K562 (cell line): ENCODE measurements around the gene PPAN. TPM values are rescaled to one million over a fixed set of nuclear protein-coding genes. Genes with fewer than 3 reads are reported as not detected.
A peak's percentile ranks its signal among the peaks of the same experiment; 100 is the strongest.

Experiments
- ATAC-seq: fragments of 200-7000 bp; cut with Tn5 transposase; 3 replicates; pipeline ENCODE4 v1.9.1; 2020; ENCODE audit warnings: moderate library complexity
- BruUV-seq: library from RNA; stranded (reverse); fragments of 400-500 nt; replicated peaks from 2 replicates; lab custom pipeline; 2021; lab: Mats Ljungman, UMichigan
- CTCF ChIA-PET: fragments of 300-600 bp; formaldehyde crosslinking; extraction: SDS; loops from one replicate; lab custom pipeline; 2021; ENCODE audit warnings: low intra/inter-chr PET ratio; lab: Yijun Ruan, JAX
- POLR2A ChIA-PET: fragments of 300-600, 350-650 bp; sonication (Branson Sonifier 250); formaldehyde crosslinking; extraction: SDS; loops from one replicate; lab custom pipeline; 2021; ENCODE audit warnings: antibody characterized with exemption, inconsistent platforms; lab: Yijun Ruan, JAX
- DNase-seq, 4 experiments: peaks; one replicate each; pipeline versions ENCODE4 v3.0.0 to v3.0.0-alpha.2; 2011 to 2018; ENCODE audit warnings: low spot score in 3 of 4, mixed read lengths in 3 of 4; ENCODE audit errors: extremely low read depth in 1 of 4
- FAIRE-seq: peaks from 2 replicates; lab custom pipeline; 2011; peaks lifted over from hg19 to GRCh38; lab: Jason Lieb, UNC
- H2AFZ ChIP-seq: 2 replicates; pipeline ENCODE4 v1.6.0; 2011; ENCODE audit warnings: low read depth, low read length, control low read depth, inconsistent platforms
- H3K27ac ChIP-seq: fragments of 200-600 bp; 3 replicates; pipeline ENCODE4 v1.8.0; 2011; ENCODE audit warnings: low read depth, mild to moderate bottlenecking, control low read depth, inconsistent platforms, low read length, moderate library complexity, mixed read lengths; ENCODE audit errors: extremely low read depth
- H3K27me3 ChIP-seq, 2 experiments: fragments of 300-600 bp in 1 of 2; 2 replicates in 1 of 2; 3 replicates in 1 of 2; pipeline versions ENCODE4 v1.6.0 to v1.8.0; 2011; ENCODE audit warnings: inconsistent platforms in 2 of 2, low read length in 2 of 2, mild to moderate bottlenecking in 1 of 2, mixed read lengths in 1 of 2, moderate library complexity in 1 of 2; ENCODE audit not compliant: control insufficient read depth in 2 of 2, insufficient read depth in 2 of 2
- H3K36me3 ChIP-seq: fragments of 300-600 bp; 3 replicates; pipeline ENCODE4 v1.8.0; 2011; ENCODE audit warnings: mild to moderate bottlenecking, low read length, inconsistent platforms; ENCODE audit not compliant: control insufficient read depth, insufficient read depth
- H3K4me1 ChIP-seq, 2 experiments: fragments of 200-600 bp in 1 of 2; replicated peaks in 1 of 2; 2 replicates in 1 of 2; 3 replicates in 1 of 2; pipeline versions ENCODE4 v1.5.1 to v1.8.0; 2011; ENCODE audit warnings: inconsistent platforms in 2 of 2, low read length in 2 of 2, mild to moderate bottlenecking in 1 of 2, mixed read lengths in 1 of 2, moderate library complexity in 1 of 2; ENCODE audit not compliant: control insufficient read depth in 2 of 2, insufficient read depth in 2 of 2
- H3K4me2 ChIP-seq: 2 replicates; pipeline ENCODE4 v1.6.1; 2011; ENCODE audit warnings: low read length, control low read depth, inconsistent platforms, mixed read lengths; ENCODE audit not compliant: insufficient read depth
- H3K4me3 ChIP-seq: fragments of 200-600 bp; sonication (generic), shearing (Covaris generic); 2 replicates; pipeline ENCODE4 v1.5.1; 2016; ENCODE audit warnings: control low read depth, inconsistent platforms
- H3K79me2 ChIP-seq: fragments of 200-600 bp; 3 replicates; pipeline ENCODE4 v1.8.0; 2011; ENCODE audit warnings: low read length, inconsistent platforms; ENCODE audit not compliant: control insufficient read depth, insufficient read depth
- H3K9ac ChIP-seq, 2 experiments: 2 replicates each; pipeline versions ENCODE4 v1.6.0 to v1.6.1; 2011; ENCODE audit warnings: low read depth in 2 of 2, low read length in 2 of 2, control low read depth in 1 of 2, inconsistent platforms in 1 of 2, mild to moderate bottlenecking in 1 of 2, mixed read lengths in 1 of 2; ENCODE audit not compliant: insufficient read depth in 1 of 2
- H3K9me1 ChIP-seq: one replicate; pipeline ENCODE4 v1.6.0; 2011; ENCODE audit warnings: inconsistent platforms, mild to moderate bottlenecking, low read length, moderate library complexity; ENCODE audit not compliant: control insufficient read depth, insufficient read depth
- H3K9me3 ChIP-seq: replicated peaks from 2 replicates; pipeline ENCODE4 v1.5.1; 2011; ENCODE audit warnings: low read depth, low read length, inconsistent platforms; ENCODE audit not compliant: control insufficient read depth, insufficient read depth
- H4K20me1 ChIP-seq: replicated peaks from 2 replicates; pipeline ENCODE4 v1.6.1; 2011; ENCODE audit warnings: low read length, inconsistent platforms, mixed read lengths; ENCODE audit not compliant: control insufficient read depth, insufficient read depth
- CBFA2T3 ChIP-seq: fragments of 450-650 bp; IDR thresholded peaks from 2 replicates; pipeline ENCODE4 v1.6.1; 2017
- MCM7 ChIP-seq, 2 experiments: fragments of 450-650 bp; IDR thresholded peaks; 2 replicates each; pipeline ENCODE4 v1.6.1; 2016 to 2018
- SRSF1 ChIP-seq: fragments of 200-400 bp; formaldehyde crosslinking; IDR thresholded peaks from 2 replicates; pipeline ENCODE4 v1.6.1; 2017; ENCODE audit warnings: mild to moderate bottlenecking, low read depth, low read length, moderate library complexity
- STAT5A ChIP-seq: IDR thresholded peaks from 2 replicates; pipeline ENCODE4 v1.6.1; 2012; ENCODE audit warnings: low read length, inconsistent platforms, borderline replicate concordance
- STAT5B ChIP-seq: fragments of 250-450 bp; sonication (Bioruptor Pico); IDR thresholded peaks from 2 replicates; pipeline ENCODE4 v1.8.0; 2021; ENCODE audit warnings: mild to moderate bottlenecking, inconsistent platforms
- U2AF1 ChIP-seq: fragments of 200-400 bp; formaldehyde crosslinking; optimal IDR thresholded peaks from 2 replicates; pipeline ENCODE3; 2017; ENCODE audit warnings: mild to moderate bottlenecking, low read depth, low read length, moderate library complexity
- ZNF12 ChIP-seq: sonication (generic); formaldehyde crosslinking; IDR thresholded peaks from 2 replicates; pipeline ENCODE4 v1.4.0; 2020; ENCODE audit warnings: mild to moderate bottlenecking, missing genetic modification reagents
- ZNF24 ChIP-seq: fragments of 450-650 bp; IDR thresholded peaks from 2 replicates; pipeline ENCODE4 v1.6.1; 2016
- ZNF707 ChIP-seq: fragments of 250-450 bp; sonication (Bioruptor Pico); conservative IDR thresholded peaks from 2 replicates; pipeline ENCODE4 v1.8.0; 2022; ENCODE audit warnings: inconsistent platforms, mild to moderate bottlenecking, moderate library complexity
- WGBS: fragments of 100-300 bp; shearing (Covaris generic); methylation state at CpG from one replicate; pipeline ENCODE4 v1.1.6; 2016; ENCODE audit warnings: low coverage, mixed read lengths; ENCODE audit not compliant: insufficient coverage; ENCODE audit errors: missing lambda C conversion rate; 5-methylcytosine and 5-hydroxymethylcytosine counted together
- in situ Hi-C: fragments of 300-500 bp; cut with MboI; formaldehyde crosslinking; loops from 4 replicates; pipeline ENCODE4 v1.15.0; 2018; ENCODE audit warnings: inconsistent platforms, mixed read lengths
- intact Hi-C: fragments of 100-400 bp; cut with micrococcal nuclease; formaldehyde crosslinking; loops from 2 replicates; pipeline ENCODE4 v1.14.2; 2022
- polyA plus RNA-seq, 8 experiments: library from polyadenylated mRNA; depleted of rRNA in 4 of 8; stranded (reverse) in 5 of 8; unstranded in 3 of 8; fragments of >200 nt; fragmentation: Nextera tagmentation in 2 of 8; fragmentation: Illumina TruSeq in 1 of 8; extraction: Ambion mirVana in 2 of 8; extraction: Trizol in 1 of 8; gene quantifications; 2 replicates each; pipeline versions ENCODE4 v1.2.1 to v1.2.3, GENCODE V29; 2011 to 2014; ENCODE audit warnings: inconsistent platforms in 1 of 8, missing spikeins in 1 of 8
- total RNA-seq, 7 experiments: library from RNA; depleted of rRNA in 6 of 7; stranded (reverse); fragments of >200 nt in 6 of 7; fragmentation: Illumina TruSeq in 2 of 7; extraction: Trizol in 2 of 7; gene quantifications; 2 replicates each; pipeline versions ENCODE4 v1.2.1 to v1.2.3, GENCODE V29; 2011 to 2021; ENCODE audit warnings: low replicate concordance in 1 of 7
- TF ChIP-seq, protein P1 (sequence below): sonication (generic); formaldehyde crosslinking; IDR thresholded peaks from 2 replicates; pipeline ENCODE4 v1.8.1; 2022; ENCODE audit warnings: missing genetic modification reagents
- TF ChIP-seq, protein P2 (sequence below): fragments of 450-650 bp; IDR thresholded peaks from 2 replicates; pipeline ENCODE4 v1.6.1; 2016

Gene PPAN
- total and polyA plus RNA-seq, 9 of the 15 experiments (the other 6 are each of a cell fraction or from before 2014, with no cell fraction given): 2.2 to 129 (median 59.1) TPM

DNA sequence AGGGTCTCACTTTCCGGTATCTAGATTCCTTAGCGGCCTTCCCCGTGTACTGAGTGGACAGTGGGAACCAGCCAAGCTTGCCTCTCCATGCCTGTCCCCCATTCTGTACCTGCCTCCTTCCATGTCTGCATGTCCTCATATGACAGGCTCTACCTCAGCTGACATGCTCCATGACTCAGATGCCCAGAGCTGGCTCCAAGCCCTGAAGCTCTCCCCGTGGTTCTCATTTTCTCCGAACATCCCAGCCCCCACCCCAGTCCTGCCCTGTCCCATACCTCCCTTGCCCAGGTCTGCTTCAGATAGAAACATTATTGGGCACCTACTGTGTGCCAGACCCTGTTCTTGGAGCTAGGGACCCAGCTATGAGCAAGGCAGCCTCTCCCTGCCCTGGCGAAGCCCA is 37.1 kb upstream of the PPAN start:
- H3K4me2 ChIP-seq: no peak overlapping the region
- peaks cover 0 to 9% of the 10 kb centered on the region in 2 experiments; a peak in 1 of 5 replicates for H3K4me1 ChIP-seq
- in situ Hi-C loops (no loop called here), intact Hi-C loops (no loop called here)
- peaks cover under 1% of the 10 kb centered on the region; the same call in 1 of the 2 replicates for H3K9me3 ChIP-seq
- no peak for FAIRE-seq
- no peaks in the 10 kb centered on the region for H3K9me1 ChIP-seq
- 0% methylated on average over 6 of the region's 6 CpGs for WGBS
- CTCF ChIA-PET: no interaction called here
- no peaks in the 10 kb centered on the region for H4K20me1 ChIP-seq
- H3K27ac ChIP-seq: no peak overlapping the region
- no peak for ATAC-seq
- no peaks in the 10 kb centered on the region for H3K36me3 ChIP-seq
- peaks cover 14 to 59% of the 10 kb centered on the region in 2 experiments; a peak in 4 of 5 replicates for H3K27me3 ChIP-seq
- no peak overlapping the region for H2AFZ ChIP-seq
- TF ChIP-seq CBFA2T3 (no peak), STAT5B (CRISPR knock-in tag) (no peak), ZNF707 (CRISPR knock-in tag) (no peak), SRSF1 (no peak), STAT5A (no peak), MCM7 (IDR thresholded peaks at IDR 0.05) (no peak), ZNF24 (no peak), ZNF12 (no peak), U2AF1 (no peak)
- TF ChIP-seq, protein P1, sequence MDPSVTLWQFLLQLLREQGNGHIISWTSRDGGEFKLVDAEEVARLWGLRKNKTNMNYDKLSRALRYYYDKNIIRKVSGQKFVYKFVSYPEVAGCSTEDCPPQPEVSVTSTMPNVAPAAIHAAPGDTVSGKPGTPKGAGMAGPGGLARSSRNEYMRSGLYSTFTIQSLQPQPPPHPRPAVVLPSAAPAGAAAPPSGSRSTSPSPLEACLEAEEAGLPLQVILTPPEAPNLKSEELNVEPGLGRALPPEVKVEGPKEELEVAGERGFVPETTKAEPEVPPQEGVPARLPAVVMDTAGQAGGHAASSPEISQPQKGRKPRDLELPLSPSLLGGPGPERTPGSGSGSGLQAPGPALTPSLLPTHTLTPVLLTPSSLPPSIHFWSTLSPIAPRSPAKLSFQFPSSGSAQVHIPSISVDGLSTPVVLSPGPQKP: no peak
- TF ChIP-seq, protein P2, sequence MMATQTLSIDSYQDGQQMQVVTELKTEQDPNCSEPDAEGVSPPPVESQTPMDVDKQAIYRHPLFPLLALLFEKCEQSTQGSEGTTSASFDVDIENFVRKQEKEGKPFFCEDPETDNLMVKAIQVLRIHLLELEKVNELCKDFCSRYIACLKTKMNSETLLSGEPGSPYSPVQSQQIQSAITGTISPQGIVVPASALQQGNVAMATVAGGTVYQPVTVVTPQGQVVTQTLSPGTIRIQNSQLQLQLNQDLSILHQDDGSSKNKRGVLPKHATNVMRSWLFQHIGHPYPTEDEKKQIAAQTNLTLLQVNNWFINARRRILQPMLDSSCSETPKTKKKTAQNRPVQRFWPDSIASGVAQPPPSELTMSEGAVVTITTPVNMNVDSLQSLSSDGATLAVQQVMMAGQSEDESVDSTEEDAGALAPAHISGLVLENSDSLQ: no peak
- POLR2A ChIA-PET: no interaction called here
- DNase-seq: peak in 1 of 4 experiments; percentile 4
- no peak overlapping the region for H3K9ac ChIP-seq
- no TSS peak for BruUV-seq
- H3K4me3 ChIP-seq: no peak overlapping the region
- no peaks in the 10 kb centered on the region for H3K79me2 ChIP-seq
